Measurements from ENCODE around the gene CPAMD8.

GRCh38 chr19:16940626-16941025 is 86.0 kb downstream of the CPAMD8 start:
- TF ChIP-seq CTCF (IDR thresholded peaks at IDR 0.05) (no peak), POLR2A (IDR thresholded peaks at IDR 0.05) (no peak)

Data from heart left ventricle (tissue), 13 donors.